ENCODE measurements around the gene SLC9A3.

The SLC9A3 gene

DNA sequence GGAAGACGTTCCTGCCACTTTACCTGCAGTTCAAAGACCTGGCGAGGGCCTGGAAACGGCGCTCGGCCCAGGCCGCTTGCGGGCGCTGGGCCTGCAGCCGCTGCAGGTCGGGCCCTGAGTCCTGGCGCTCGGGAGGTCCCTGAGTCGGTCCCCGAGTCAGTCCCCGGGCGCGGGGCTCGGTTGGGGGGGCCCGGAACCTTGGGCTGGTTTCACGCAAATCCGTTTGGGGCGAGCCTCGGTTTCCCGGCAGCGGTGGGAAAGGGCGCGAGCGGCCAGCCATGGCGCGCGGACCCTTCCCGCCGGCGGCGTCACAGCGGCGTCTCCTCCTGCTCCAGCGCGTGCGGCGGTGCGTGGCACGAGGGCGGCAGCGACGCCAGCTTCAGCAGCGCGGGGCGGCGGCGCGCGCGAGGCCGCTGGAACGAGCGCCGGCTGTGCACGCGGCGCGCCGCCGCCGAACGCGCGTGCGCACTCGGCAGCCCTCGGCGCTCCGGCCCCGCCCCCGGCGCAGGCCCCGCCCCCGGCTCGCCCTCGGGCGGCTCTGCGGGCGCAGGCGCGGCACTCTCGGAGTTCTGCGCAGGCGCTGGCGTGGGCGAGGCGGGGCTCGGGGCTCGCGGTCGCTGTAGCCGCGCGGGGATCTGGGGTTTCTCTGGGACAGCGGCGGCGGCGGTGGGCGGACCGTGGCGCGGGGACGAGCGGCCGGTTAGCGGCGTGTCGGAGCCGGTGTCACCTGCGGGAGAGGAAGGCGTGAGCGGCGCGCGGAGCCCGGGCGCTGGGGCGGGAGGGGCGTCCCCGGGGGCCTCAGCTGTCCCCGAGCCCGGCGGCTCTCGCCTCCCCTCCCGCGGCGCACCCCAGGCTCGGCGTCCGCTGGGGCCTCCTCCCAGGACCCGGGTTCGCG, 51.3 kb downstream of the SLC9A3 start (continued):
- TF ChIP-seq, protein P1, sequence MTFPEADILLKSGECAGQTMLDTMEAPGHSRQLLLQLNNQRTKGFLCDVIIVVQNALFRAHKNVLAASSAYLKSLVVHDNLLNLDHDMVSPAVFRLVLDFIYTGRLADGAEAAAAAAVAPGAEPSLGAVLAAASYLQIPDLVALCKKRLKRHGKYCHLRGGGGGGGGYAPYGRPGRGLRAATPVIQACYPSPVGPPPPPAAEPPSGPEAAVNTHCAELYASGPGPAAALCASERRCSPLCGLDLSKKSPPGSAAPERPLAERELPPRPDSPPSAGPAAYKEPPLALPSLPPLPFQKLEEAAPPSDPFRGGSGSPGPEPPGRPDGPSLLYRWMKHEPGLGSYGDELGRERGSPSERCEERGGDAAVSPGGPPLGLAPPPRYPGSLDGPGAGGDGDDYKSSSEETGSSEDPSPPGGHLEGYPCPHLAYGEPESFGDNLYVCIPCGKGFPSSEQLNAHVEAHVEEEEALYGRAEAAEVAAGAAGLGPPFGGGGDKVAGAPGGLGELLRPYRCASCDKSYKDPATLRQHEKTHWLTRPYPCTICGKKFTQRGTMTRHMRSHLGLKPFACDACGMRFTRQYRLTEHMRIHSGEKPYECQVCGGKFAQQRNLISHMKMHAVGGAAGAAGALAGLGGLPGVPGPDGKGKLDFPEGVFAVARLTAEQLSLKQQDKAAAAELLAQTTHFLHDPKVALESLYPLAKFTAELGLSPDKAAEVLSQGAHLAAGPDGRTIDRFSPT (tag by site-specific recombination; IDR thresholded peaks at IDR 0.05), result no peak
- no peak for TF ChIP-seq ZNF221 (tag by site-specific recombination; IDR thresholded peaks at IDR 0.05; ENCODE audit: borderline replicate concordance)
- no peak for TF ChIP-seq ZNF211 (tag by site-specific recombination; IDR thresholded peaks at IDR 0.05; ENCODE audit: low read depth)
- no peak for TF ChIP-seq ZNF830 (tag by site-specific recombination; IDR thresholded peaks at IDR 0.05; ENCODE audit: low read depth)
- TF ChIP-seq, protein P2, sequence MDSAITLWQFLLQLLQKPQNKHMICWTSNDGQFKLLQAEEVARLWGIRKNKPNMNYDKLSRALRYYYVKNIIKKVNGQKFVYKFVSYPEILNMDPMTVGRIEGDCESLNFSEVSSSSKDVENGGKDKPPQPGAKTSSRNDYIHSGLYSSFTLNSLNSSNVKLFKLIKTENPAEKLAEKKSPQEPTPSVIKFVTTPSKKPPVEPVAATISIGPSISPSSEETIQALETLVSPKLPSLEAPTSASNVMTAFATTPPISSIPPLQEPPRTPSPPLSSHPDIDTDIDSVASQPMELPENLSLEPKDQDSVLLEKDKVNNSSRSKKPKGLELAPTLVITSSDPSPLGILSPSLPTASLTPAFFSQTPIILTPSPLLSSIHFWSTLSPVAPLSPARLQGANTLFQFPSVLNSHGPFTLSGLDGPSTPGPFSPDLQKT (IDR thresholded peaks at IDR 0.05; ENCODE audit: borderline replicate concordance, low read depth, low read length), result no peak
- TF ChIP-seq GFI1B (tag by site-specific recombination; IDR thresholded peaks at IDR 0.05), result no peak
- no peak for TF ChIP-seq ZNF37A (tag by site-specific recombination; IDR thresholded peaks at IDR 0.05)
- TF ChIP-seq SP2 (tag by site-specific recombination; IDR thresholded peaks at IDR 0.05), result no peak
- TF ChIP-seq ZNF777 (tag by site-specific recombination; IDR thresholded peaks at IDR 0.05; ENCODE audit: borderline replicate concordance), result no peak
- no peak for TF ChIP-seq ZBTB17 (tag by site-specific recombination; IDR thresholded peaks at IDR 0.05)
- no peak for TF ChIP-seq ZNF248 (tag by site-specific recombination; IDR thresholded peaks at IDR 0.05)
- TF ChIP-seq, protein P3, sequence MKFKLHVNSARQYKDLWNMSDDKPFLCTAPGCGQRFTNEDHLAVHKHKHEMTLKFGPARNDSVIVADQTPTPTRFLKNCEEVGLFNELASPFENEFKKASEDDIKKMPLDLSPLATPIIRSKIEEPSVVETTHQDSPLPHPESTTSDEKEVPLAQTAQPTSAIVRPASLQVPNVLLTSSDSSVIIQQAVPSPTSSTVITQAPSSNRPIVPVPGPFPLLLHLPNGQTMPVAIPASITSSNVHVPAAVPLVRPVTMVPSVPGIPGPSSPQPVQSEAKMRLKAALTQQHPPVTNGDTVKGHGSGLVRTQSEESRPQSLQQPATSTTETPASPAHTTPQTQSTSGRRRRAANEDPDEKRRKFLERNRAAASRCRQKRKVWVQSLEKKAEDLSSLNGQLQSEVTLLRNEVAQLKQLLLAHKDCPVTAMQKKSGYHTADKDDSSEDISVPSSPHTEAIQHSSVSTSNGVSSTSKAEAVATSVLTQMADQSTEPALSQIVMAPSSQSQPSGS (tag by site-specific recombination; IDR thresholded peaks at IDR 0.05; ENCODE audit: low read depth), result no peak
- no peak for TF ChIP-seq ZNF707 (tag by site-specific recombination; IDR thresholded peaks at IDR 0.05)
- no peak for TF ChIP-seq PRDM1 (tag by site-specific recombination; IDR thresholded peaks at IDR 0.05)
- TF ChIP-seq, protein P4, sequence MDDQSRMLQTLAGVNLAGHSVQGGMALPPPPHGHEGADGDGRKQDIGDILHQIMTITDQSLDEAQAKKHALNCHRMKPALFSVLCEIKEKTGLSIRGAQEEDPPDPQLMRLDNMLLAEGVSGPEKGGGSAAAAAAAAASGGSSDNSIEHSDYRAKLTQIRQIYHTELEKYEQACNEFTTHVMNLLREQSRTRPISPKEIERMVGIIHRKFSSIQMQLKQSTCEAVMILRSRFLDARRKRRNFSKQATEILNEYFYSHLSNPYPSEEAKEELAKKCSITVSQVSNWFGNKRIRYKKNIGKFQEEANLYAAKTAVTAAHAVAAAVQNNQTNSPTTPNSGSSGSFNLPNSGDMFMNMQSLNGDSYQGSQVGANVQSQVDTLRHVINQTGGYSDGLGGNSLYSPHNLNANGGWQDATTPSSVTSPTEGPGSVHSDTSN (CRISPR knock-in tag; IDR thresholded peaks at IDR 0.05), result peak; percentile 96
- TF ChIP-seq ZNF138 (tag by site-specific recombination; IDR thresholded peaks at IDR 0.05; ENCODE audit: borderline replicate concordance), result no peak
- TF ChIP-seq, protein P5, sequence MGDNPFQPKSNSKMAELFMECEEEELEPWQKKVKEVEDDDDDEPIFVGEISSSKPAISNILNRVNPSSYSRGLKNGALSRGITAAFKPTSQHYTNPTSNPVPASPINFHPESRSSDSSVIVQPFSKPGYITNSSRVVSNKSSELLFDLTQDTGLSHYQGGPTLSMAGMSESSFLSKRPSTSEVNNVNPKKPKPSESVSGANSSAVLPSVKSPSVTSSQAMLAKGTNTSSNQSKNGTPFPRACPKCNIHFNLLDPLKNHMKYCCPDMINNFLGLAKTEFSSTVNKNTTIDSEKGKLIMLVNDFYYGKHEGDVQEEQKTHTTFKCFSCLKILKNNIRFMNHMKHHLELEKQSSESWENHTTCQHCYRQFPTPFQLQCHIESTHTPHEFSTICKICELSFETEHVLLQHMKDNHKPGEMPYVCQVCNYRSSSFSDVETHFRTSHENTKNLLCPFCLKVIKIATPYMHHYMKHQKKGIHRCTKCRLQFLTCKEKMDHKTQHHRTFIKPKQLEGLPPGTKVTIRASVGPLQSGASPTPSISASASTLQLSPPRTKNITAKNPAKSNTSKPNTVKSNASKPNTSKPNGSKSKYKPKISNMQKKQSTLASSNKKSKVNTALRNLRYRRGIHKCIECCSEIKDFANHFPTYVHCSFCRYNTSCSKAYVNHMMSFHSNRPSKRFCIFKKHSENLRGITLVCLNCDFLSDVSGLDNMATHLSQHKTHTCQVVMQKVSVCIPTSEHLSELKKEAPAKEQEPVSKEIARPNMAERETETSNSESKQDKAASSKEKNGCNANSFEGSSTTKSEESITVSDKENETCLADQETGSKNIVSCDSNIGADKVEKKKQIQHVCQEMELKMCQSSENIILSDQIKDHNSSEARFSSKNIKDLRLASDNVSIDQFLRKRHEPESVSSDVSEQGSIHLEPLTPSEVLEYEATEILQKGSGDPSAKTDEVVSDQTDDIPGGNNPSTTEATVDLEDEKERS (tag by site-specific recombination; IDR thresholded peaks at IDR 0.05), result no peak
- TF ChIP-seq SCRT1 (tag by site-specific recombination; IDR thresholded peaks at IDR 0.05; ENCODE audit: borderline replicate concordance), result no peak
- TF ChIP-seq ZNF174 (tag by site-specific recombination; IDR thresholded peaks at IDR 0.05), result no peak
- TF ChIP-seq ZBTB8A (tag by site-specific recombination; IDR thresholded peaks at IDR 0.05), result 0 out of 2 replicates have a peak, but pooled peaks have one; percentile 11
- no peak; the same call in 1 of the 2 replicates for TF ChIP-seq ZNF623 (tag by site-specific recombination; IDR thresholded peaks at IDR 0.05)
- TF ChIP-seq ZBTB7A (tag by site-specific recombination; IDR thresholded peaks at IDR 0.05; ENCODE audit: low read depth), result peak; percentile 51; the same call in 1 of the 2 replicates
- TF ChIP-seq ZNF624 (tag by site-specific recombination; IDR thresholded peaks at IDR 0.05), result no peak
- TF ChIP-seq ZNF558 (tag by site-specific recombination; IDR thresholded peaks at IDR 0.05), result no peak
- no peak for TF ChIP-seq SETDB1 (IDR thresholded peaks at IDR 0.05; ENCODE audit: insufficient read length, low read length)
- TF ChIP-seq KLF10 (tag by site-specific recombination; IDR thresholded peaks at IDR 0.05), result no peak; the same call in 1 of the 2 replicates
- TF ChIP-seq, protein P6, sequence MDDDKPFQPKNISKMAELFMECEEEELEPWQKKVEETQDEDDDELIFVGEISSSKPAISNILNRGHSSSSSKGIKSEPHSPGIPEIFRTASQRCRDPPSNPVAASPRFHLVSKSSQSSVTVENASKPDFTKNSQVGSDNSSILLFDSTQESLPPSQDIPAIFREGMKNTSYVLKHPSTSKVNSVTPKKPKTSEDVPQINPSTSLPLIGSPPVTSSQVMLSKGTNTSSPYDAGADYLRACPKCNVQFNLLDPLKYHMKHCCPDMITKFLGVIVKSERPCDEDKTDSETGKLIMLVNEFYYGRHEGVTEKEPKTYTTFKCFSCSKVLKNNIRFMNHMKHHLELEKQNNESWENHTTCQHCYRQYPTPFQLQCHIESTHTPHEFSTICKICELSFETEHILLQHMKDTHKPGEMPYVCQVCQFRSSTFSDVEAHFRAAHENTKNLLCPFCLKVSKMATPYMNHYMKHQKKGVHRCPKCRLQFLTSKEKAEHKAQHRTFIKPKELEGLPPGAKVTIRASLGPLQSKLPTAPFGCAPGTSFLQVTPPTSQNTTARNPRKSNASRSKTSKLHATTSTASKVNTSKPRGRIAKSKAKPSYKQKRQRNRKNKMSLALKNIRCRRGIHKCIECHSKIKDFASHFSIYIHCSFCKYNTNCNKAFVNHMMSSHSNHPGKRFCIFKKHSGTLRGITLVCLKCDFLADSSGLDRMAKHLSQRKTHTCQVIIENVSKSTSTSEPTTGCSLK (tag by site-specific recombination; IDR thresholded peaks at IDR 0.05), result no peak
